Testis (tissue), 3 donors: Measurements from ENCODE around the gene CDK14. TPM values are rescaled to one million over a fixed set of nuclear protein-coding genes. Genes with fewer than 3 reads are reported as not detected.

Source experiments
- DNase-seq: peaks from one replicate; pipeline ENCODE4 v3.0.0-alpha.2; 2019
- H3K27ac ChIP-seq, 2 donors: fragments of 200-600 bp; sonication (generic); one replicate each; pipeline ENCODE4 v1.5.1; 2019
- H3K27me3 ChIP-seq: fragments of 200-600 bp; sonication (generic); one replicate; pipeline ENCODE4 v1.5.1; 2019
- H3K36me3 ChIP-seq: fragments of 200-600 bp; sonication (generic); one replicate; pipeline ENCODE4 v1.5.1; 2017; ENCODE audit warnings: low read depth; ENCODE audit errors: missing control alignments
- H3K4me1 ChIP-seq: fragments of 200-600 bp; sonication (generic); one replicate; pipeline ENCODE4 v1.5.1; 2019
- H3K4me3 ChIP-seq, 2 donors: fragments of 200-600 bp; sonication (generic); one replicate each; pipeline ENCODE4 v1.5.1; 2017 to 2019
- H3K9me3 ChIP-seq: fragments of 200-600 bp; sonication (generic); one replicate; pipeline ENCODE4 v1.5.1; 2017
- POLR2A ChIP-seq: fragments of 450-650 bp; IDR thresholded peaks from one replicate; pipeline ENCODE4 v1.6.1; 2017; ENCODE audit warnings: antibody characterized with exemption, mild to moderate bottlenecking, moderate library complexity
- WGBS, 2 donors: methylation state at CpG; one replicate each; pipeline ENCODE4 v1.1.5; 2018; 5-methylcytosine and 5-hydroxymethylcytosine counted together
- intact Hi-C: fragments of 100-400 bp; cut with DNase I; formaldehyde crosslinking; loops from one replicate; pipeline ENCODE4 v1.15.1; 2023; ENCODE audit warnings: low total_unique reads
- polyA plus RNA-seq: library from polyadenylated mRNA; stranded (reverse); fragments of 350-450 nt; fragmentation: Illumina TruSeq; extraction: RNeasy Lipid Tissue Mini Kit (QIAGEN cat#74804); gene quantifications from one replicate; pipeline ENCODE4 v1.2.3, GENCODE V29; 2014; ENCODE audit warnings: low read depth, low replicate concordance; ENCODE audit not compliant: insufficient read depth
- total RNA-seq, 2 donors: library from RNA; depleted of rRNA; stranded (reverse); fragments of >200 nt; gene quantifications; one replicate each; pipeline ENCODE4 v1.2.3, GENCODE V29; 2016
- TF ChIP-seq, protein P1 (sequence below), 3 experiments: fragments of 450-650 bp in 2 of 3; fragments of 200-600 bp in 1 of 3; sonication (generic) in 1 of 3; IDR thresholded peaks; one replicate each; pipeline ENCODE4 v1.5.1; 2016 to 2019; ENCODE audit warnings: antibody characterized with exemption in 3 of 3, mild to moderate bottlenecking in 2 of 3, moderate library complexity in 1 of 3

The CDK14 gene
- total and polyA plus RNA-seq, 3 donors from 2014 or later: 18.9 to 22.7 (median 19.5) TPM

DNA sequence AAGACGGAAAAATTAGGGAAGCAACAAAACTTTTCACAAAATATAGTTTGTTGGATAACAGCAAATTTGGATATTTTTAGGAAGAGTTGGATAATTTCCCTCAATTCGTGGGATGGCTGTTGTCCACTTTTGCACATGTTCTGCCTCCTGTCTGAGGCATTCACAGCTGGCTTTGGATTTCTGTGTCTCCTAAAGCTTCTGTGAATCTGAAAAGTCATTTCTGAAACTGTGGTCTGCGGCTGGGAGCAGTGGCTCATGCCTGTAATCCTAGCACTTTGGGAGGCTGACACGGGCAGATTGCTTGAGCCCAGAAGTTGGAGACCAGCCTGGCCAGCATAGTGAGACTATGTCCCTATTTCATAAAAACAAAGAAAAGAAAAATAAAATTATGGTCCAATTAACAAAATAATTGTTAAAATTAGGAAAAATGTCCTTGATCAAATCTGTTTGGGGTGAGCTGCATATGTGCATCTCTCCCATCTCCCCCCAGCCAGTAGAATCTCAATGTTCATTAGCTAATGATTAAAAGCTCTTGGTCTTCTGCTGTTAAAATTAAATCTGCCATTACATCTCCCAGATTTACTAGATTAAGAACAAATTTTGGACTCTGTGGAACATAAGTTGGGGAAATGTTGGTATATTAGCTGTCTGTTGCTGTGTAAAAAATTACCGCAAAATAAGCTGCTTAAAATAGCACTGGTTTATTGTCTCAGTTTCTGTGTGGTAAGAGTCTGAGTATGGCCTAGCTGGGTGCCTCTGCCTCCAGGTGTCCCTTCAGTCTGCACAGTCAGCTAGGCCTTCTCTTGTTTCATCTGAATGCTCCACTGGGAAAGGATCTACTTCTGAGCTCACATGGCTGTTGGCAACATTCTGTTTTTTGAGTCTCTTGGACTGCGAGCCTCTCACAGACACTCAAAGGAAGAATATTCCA lies 336.1 kb downstream of the CDK14 start:
- intact Hi-C loops: no loop called here
- DNase-seq: no peak
- Histone ChIP-seq H3K4me1 (no peaks in the 10 kb centered on the region), H3K27ac (no peak overlapping the region), H3K4me3 (no peak overlapping the region), H3K9me3 (no peaks in the 10 kb centered on the region), H3K27me3 (no peaks in the 10 kb centered on the region), H3K36me3 (no peaks in the 10 kb centered on the region)
- WGBS, 2 donors: 75 to 80% methylated on average over 6 of the region's 6 CpGs
- TF ChIP-seq POLR2A: no peak
- TF ChIP-seq, protein P1, sequence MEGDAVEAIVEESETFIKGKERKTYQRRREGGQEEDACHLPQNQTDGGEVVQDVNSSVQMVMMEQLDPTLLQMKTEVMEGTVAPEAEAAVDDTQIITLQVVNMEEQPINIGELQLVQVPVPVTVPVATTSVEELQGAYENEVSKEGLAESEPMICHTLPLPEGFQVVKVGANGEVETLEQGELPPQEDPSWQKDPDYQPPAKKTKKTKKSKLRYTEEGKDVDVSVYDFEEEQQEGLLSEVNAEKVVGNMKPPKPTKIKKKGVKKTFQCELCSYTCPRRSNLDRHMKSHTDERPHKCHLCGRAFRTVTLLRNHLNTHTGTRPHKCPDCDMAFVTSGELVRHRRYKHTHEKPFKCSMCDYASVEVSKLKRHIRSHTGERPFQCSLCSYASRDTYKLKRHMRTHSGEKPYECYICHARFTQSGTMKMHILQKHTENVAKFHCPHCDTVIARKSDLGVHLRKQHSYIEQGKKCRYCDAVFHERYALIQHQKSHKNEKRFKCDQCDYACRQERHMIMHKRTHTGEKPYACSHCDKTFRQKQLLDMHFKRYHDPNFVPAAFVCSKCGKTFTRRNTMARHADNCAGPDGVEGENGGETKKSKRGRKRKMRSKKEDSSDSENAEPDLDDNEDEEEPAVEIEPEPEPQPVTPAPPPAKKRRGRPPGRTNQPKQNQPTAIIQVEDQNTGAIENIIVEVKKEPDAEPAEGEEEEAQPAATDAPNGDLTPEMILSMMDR (IDR thresholded peaks at IDR 0.05): no peak

DNA sequence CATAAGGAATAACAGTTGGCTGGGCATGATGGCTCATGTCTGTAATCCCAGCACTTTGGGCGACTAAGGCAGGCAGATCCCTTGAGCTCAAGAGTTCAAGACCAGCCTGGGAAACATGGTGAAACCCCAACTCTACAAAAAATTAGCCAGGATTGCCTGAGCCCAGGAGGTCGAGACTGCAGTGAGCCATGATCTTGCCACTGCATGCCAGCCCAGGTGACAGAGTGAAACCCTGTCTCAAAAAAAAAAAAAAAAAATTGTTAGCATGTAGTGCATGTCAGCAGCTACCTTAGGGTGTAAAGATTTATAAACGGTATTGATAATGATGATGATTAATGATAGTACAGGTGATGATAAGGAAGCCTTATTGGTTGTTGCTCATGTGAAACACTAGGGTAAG lies 336.9 kb downstream of the CDK14 start:
- Histone ChIP-seq H3K4me3 (no peak overlapping the region), H3K27ac (no peak overlapping the region), H3K36me3 (no peaks in the 10 kb centered on the region), H3K9me3 (no peaks in the 10 kb centered on the region), H3K4me1 (no peaks in the 10 kb centered on the region), H3K27me3 (no peaks in the 10 kb centered on the region)
- no peak for DNase-seq
- no peak for TF ChIP-seq POLR2A
- TF ChIP-seq, protein P1 (IDR thresholded peaks at IDR 0.05): no peak
- WGBS, 2 donors: 91 to 98% methylated on average over 3 of the region's 3 CpGs
- intact Hi-C loops: no loop called here

DNA sequence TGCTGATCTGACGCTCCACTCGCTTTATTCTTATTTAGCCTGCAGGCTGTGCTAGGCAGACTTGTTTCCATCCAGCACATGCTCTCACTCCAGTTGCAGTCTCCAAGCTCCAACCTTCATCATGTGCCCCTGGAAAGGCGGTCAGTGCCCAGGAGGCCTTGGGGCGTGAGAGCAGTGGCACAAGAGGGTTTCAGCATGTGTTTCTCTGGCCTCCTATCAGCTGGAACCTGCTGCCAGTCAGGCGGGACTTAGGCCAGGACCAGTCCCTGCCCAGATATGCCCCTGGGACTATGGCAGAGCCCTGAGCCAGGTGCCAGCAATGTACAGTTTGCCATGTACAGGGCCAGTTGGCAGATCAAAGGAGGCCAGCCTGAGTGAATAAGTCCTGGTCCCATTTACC lies 337.9 kb downstream of the CDK14 start:
- no peak for DNase-seq
- intact Hi-C loops: no loop called here
- no peak overlapping the region for H3K27ac ChIP-seq
- H3K9me3 ChIP-seq: no peaks in the 10 kb centered on the region
- no peak for TF ChIP-seq POLR2A
- TF ChIP-seq, protein P1 (IDR thresholded peaks at IDR 0.05): no peak
- no peaks in the 10 kb centered on the region for H3K36me3 ChIP-seq
- H3K4me3 ChIP-seq: no peak overlapping the region
- H3K4me1 ChIP-seq: no peaks in the 10 kb centered on the region
- H3K27me3 ChIP-seq: no peaks in the 10 kb centered on the region
- 88 to 98% methylated on average over 5 of the region's 5 CpGs for WGBS, 2 donors

DNA sequence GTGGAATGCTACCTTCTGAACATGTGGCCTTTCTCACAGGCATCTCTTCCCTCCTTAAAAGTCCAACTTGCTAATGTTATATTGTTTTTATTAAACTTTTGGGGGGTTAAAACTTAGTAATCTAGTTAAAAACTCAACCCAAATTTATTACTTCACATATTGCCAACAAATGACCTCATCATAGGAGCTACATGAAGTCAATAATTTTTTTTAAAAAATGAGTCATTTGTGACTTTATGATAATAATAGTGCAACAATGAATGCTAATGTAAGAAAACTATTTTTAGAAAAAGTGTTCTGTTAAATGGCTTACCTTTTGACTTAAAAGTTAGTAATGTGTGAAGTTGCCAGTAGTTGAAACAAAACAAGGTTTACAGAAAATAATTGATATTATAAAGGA lies 342.2 kb downstream of the CDK14 start:
- intact Hi-C loops: no loop called here
- DNase-seq: no peak

More for the DNA sequence above, 342.2 kb downstream of the CDK14 start:
- H3K4me3 ChIP-seq: no peak overlapping the region
- H3K9me3 ChIP-seq: no peaks in the 10 kb centered on the region
- TF ChIP-seq, protein P1 (IDR thresholded peaks at IDR 0.05): no peak
- TF ChIP-seq POLR2A: no peak
- no peaks in the 10 kb centered on the region for H3K27me3 ChIP-seq
- no peak overlapping the region for H3K27ac ChIP-seq
- no peaks in the 10 kb centered on the region for H3K4me1 ChIP-seq
- no peaks in the 10 kb centered on the region for H3K36me3 ChIP-seq
